ENCODE measurements around the gene HSPB2.

HSPB2 gene, protein sequence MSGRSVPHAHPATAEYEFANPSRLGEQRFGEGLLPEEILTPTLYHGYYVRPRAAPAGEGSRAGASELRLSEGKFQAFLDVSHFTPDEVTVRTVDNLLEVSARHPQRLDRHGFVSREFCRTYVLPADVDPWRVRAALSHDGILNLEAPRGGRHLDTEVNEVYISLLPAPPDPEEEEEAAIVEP

GRCh38 chr11:111912535-111912934, at the start of gene HSPB2:
TSS of gene HSPB2 (plus strand) at chr11:111912734. CDS start at chr11:111912830, 96 bp downstream.
- H3K4me3 ChIP-seq (replicated peaks; ENCODE audit: low read depth, low read length) = peak within 1 kb of the TSS; percentile 21
- TF ChIP-seq CTCF (IDR thresholded peaks at IDR 0.05; ENCODE audit: low read length, missing control alignments) = no peak
- DNase-seq (ENCODE audit: low read depth) = no peak

GRCh38 chr11:111870113-111870512, 42.4 kb upstream of the HSPB2 start:
- H3K4me3 ChIP-seq (replicated peaks; ENCODE audit: low read depth, low read length) = no peak overlapping the region
- no peak for DNase-seq (ENCODE audit: low read depth)
- TF ChIP-seq CTCF (IDR thresholded peaks at IDR 0.05; ENCODE audit: low read length, missing control alignments) = no peak

- peak overlapping the region; percentile 71 for H3K4me3 ChIP-seq (replicated peaks; ENCODE audit: low read depth, low read length)
- no peak for DNase-seq (ENCODE audit: low read depth)
- TF ChIP-seq CTCF (IDR thresholded peaks at IDR 0.05; ENCODE audit: low read length, missing control alignments) = no peak
Measured at GRCh38 chr11:111870522-111870885, 42.0 kb upstream of the HSPB2 start.

- peak; percentile 43 for TF ChIP-seq CTCF (IDR thresholded peaks at IDR 0.05; ENCODE audit: low read length, missing control alignments)
- peak within 1 kb of the TSS; percentile 71 for H3K4me3 ChIP-seq (replicated peaks; ENCODE audit: low read depth, low read length)
- peak; percentile 90 for DNase-seq (ENCODE audit: low read depth)
Measured at GRCh38 chr11:111870886-111871692, 41.4 kb upstream of the HSPB2 start, which contains the start of gene ALG9. TSS of gene ALG9 (minus strand) at chr11:111871581. CDS start at chr11:111871482, 99 bp downstream.

DNA sequence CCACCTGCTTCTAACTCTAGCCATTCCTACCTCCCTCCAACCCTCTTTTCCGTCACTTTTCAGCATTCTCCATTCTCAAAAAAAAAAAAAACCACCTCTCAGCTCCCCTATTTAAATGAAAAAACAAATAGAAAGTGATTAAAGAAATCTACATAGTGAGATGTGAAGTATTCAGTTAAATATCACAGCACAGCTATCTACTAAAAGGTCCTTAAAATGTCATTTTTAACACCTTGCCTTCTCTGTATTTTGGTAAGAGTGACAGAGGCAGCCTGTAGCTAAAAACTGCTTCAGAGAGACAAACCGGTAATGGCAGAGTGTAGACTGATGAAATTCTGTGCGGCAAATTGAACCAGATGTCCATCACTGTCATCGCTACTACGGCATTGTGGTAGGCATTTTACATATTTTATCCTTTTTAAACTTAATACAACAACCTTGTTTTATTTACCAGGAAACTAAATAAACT, 40.8 kb upstream of the HSPB2 start:
- H3K4me3 ChIP-seq (replicated peaks; ENCODE audit: low read depth, low read length) = peak overlapping the region; percentile 71
- no peak for DNase-seq (ENCODE audit: low read depth)
- TF ChIP-seq CTCF (IDR thresholded peaks at IDR 0.05; ENCODE audit: low read length, missing control alignments) = no peak

DNA sequence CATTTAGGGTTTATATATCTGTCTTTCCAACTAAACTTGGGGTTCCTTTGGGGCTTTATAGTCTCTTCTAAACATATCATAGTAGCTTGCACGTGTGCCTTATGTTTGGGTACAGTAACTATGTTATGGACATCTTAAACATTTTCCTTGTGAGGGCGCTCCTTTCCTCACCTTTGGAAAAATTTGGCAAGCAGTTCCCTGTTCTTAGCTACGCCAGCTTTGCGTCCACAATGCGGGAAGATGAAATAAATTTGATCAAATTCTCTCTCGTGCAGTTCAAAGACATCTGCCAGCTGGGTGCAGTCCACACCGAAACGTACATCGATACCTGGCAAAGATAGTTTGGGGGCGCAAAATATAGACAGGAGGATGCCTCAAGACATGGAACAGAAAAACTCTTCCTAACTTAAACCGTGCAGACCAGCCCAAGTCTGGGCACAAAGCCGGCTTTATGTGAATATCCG, 34.1 kb upstream of the HSPB2 start:
- peak; percentile 42 for DNase-seq (ENCODE audit: low read depth)
- no peak for TF ChIP-seq CTCF (IDR thresholded peaks at IDR 0.05; ENCODE audit: low read length, missing control alignments)
- peak overlapping the region; percentile 74 for H3K4me3 ChIP-seq (replicated peaks; ENCODE audit: low read depth, low read length)

Data from fibroblast of pulmonary artery (primary cell).